Stimulated activated CD4-positive, alpha-beta T cell treated with anti-CD3 and anti-CD28 coated beads, Interleukin-1b, Interleukin-23, amount 100 ng/mL, for 24 hours (primary cell): ENCODE results near the gene CCM2.
A peak's percentile ranks its signal among the peaks of the same experiment; 100 is the strongest.
"Not testable (repeated sequence)": the region's sequence is repeated elsewhere in the genome, so short reads cannot be mapped to it uniquely, and the experiment has no call there.

Experiments
- DNase-seq, 4 experiments: peaks; one replicate each; pipeline ENCODE4 v3.0.0-alpha.2; 2020; ENCODE audit warnings: low read depth in 4 of 4, low spot score in 1 of 4

Gene CCM2

GRCh38 chr7:44981035-44981706 is 18.8 kb upstream of the CCM2 start:
- no peak for DNase-seq

GRCh38 chr7:44982535-44982923 is 17.5 kb upstream of the CCM2 start:
- no peak for DNase-seq

GRCh38 chr7:44982970-44983369 is 17.0 kb upstream of the CCM2 start:
- no peak for DNase-seq

DNA sequence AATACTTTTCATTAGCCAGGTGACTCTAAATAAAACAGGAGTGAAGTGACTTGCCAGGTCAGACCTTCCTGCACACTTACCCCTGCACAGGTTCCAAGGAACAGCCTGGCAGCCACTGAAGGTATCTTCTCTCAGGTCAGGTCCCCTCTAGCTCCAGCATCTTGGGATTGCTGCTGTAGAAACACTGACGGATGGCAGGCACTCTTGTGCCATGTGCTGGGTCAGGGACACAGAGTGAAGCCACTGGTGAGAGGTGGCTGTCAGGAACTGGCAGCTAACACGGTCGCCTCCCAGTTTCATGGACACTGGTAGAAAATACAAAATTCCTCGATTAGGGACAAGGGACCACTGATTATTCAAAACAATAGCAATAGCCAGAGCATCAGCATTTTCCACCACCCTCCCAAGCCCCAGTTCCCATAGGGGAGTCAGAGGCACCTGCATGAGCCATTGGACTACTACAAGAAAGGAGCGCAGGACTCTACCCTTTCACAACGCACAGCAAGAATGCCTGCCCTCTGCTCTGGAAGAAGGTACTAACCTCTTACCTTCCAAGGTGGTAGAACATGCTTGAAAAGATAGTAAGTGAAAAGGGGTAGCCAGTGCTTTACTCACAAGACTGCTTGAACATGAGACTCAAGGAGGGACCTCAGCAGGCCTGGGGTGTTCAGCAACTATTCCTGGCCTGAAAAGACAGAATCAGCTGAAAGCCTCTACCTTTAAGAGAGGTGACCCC is 16.1 kb upstream of the CCM2 start:
- no peak for DNase-seq

GRCh38 chr7:44984478-44984758 is 15.6 kb upstream of the CCM2 start:
- no peak for DNase-seq

DNA sequence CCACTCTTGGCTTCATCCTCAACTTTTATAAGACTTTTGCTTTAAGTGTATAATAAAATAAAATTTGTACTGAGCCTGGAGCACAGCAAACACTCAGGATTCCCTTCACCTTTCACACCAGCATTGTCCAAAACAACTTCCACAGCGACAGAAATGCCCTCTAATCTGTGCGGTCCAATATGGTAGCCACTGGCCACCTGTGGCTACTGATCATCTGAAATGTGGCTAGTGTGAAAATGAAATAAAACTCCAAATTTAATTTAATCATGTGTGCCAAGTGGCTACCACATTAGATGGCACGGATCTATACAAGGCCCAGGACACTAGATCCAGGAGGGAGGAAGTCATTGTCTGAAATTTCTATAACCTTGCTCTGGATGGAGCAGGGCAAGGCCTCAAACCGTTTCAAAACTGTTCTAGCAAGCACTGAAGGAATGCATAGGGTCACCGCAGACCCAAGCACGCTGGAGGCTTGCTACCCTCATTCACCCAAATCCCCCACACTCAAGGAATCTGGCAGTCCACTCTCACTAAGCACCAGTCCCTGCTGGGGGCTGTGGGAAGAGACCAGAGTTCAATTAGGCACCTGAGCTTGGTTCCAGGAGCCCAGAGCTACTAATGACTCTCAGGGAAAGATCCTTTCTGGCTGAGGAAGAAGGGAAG is 14.8 kb upstream of the CCM2 start:
- DNase-seq = no peak

GRCh38 chr7:44985900-44986217 is 14.1 kb upstream of the CCM2 start:
- DNase-seq = no peak

- DNase-seq = peak; percentile 91 to 97 (median 95)
Observed at GRCh38 chr7:44986218-44987053, 13.6 kb upstream of the CCM2 start.

GRCh38 chr7:44987457-44987856 is 12.5 kb upstream of the CCM2 start:
- no peak for DNase-seq

- no peak for DNase-seq
Observed at GRCh38 chr7:44987996-44988395, 12.0 kb upstream of the CCM2 start.

DNA sequence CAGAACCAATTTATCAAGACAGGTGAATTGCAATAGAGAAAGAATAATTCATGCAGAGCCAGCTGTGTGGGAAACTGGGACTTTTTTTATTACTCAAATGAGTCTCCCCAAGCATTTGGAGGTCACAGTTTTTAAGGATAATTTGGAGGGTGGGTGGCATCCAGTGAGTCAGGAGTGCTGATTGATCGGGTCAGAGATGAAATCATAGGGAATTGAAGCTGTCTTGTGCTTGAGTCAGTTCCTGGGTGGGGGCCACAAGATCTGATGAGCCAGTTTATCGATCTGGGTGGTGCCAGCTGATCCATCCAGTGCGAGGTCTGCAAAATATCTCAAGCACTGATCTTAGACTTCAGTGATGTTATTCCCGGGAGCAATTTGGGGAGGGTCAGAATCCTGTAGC is 11.3 kb upstream of the CCM2 start:
- no peak for DNase-seq

DNA sequence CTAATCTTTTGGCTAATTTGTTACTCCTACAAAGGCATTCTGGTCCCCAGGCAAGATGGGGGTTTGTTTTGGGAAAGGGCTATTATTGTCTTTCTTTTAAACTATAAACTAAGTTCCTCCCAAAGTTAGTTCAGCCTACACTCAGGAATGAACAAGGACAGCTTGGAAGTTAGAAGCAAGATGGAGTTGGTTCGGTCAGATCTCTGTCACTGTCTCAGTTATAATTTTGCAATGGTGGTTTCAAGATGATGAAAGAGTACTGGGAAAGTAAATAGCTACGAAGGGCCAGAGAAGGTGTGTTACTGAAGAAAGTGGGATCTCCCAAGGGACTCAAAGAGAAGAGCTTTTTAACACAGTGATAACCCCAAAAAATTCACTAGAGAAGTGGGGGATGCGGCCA is 10.9 kb upstream of the CCM2 start:
- DNase-seq = no peak

- no peak for DNase-seq
Observed at GRCh38 chr7:44990109-44991023, 9.6 kb upstream of the CCM2 start.

DNA sequence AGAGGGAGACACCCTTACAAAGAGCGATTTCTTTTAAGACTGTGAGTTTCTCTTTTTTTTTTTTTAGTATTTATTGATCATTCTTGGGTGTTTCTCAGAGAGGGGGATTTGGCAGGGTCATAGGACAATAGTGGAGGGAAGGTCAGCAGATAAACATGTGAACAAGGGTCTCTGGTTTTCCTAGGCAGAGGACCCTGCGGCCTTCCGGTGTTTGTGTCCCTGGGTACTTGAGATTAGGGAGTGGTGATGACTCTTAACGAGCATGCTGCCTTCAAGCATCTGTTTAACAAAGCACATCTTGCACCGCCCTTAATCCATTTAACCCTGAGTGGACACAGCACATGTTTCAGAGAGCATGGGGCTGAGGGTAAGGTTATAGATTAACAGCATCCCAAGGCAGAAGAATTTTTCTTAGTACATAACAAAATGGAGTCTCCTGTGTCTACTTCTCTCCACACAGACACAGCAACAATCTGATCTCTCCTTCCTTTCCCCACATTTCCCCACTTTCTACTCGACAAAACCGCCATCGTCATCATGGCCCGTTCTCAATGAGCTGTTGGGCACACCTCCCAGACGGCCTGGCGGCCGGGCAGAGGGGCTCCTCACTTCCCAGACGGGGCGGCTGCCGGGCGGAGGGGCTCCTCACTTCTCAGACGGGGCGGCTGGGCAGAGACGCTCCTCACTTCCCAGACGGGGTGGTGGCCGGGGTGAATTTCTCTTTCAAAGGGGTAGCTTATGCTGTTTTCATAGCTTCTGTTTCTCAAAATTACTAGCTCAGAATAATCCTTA is 7.8 kb upstream of the CCM2 start:
- not testable (repeated sequence) for DNase-seq

DNA sequence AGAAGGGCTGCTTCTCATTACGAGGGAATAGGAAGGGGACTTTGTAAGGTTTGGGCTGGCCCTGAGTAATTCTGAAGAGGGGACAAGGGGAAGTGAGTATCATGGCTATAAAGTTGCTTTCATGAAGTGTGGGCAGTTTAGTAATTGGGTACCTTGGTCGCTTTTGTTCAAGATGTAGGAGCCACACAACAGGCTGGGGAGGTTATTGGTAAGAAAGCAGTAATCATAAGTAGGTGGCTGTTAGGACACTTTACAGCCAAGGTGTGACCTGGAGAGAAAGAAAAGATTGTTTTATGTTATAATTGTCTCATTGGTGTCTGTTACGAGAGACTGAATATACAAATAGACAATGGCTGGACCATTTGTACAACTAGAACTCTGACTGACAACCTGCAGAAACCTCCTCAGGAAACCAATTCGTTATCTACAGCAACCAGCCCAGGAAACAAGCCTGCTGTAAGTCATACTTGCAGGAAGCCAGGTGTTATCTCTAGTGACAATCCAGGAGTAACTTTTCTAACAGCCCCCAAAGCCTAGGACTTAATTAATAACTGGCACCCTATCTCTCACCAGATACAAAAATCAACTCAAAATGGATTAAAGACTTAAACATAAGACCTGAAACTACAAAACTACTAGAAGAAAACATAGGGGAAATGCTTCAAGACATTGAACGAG is 5.0 kb upstream of the CCM2 start:
- no peak for DNase-seq

GRCh38 chr7:44995555-44996493 is 4.2 kb upstream of the CCM2 start:
- DNase-seq = no peak

GRCh38 chr7:44998153-44998871 is 1.7 kb upstream of the CCM2 start:
- no peak for DNase-seq
